Measurements from ENCODE around the gene KPNA1. TPM values are rescaled to one million over a fixed set of nuclear protein-coding genes. Genes with fewer than 3 reads are reported as not detected.
A peak's percentile ranks its signal among the peaks of the same experiment; 100 is the strongest.

KPNA1 gene
- total RNA-seq, 1 experiment from 2014 or later = 58.8 TPM

GRCh38 chr3:122394173-122394572 is 120.6 kb downstream of the KPNA1 start (continued):
- TF ChIP-seq IRF1 (CRISPR knock-in tag; IDR thresholded peaks at IDR 0.05) (no peak), ATF6 (CRISPR knock-in tag; IDR thresholded peaks at IDR 0.05) (no peak)

GRCh38 chr3:122392868-122393844 is 121.6 kb downstream of the KPNA1 start:
- H3K4me1 Mint-ChIP-seq = peaks cover 19% of the 10 kb centered on the region
- H3K9me3 Mint-ChIP-seq = no peaks in the 10 kb centered on the region
- no peak for TF ChIP-seq GRHL2 (CRISPR knock-in tag; IDR thresholded peaks at IDR 0.05; ENCODE audit: insufficient replicate concordance, severe bottlenecking)
- TF ChIP-seq CTCF (IDR thresholded peaks at IDR 0.05) = peak; percentile 50; the same call in 1 of the 2 replicates
- no peak for DNase-seq (ENCODE audit: low spot score)
- CTCF ChIA-PET = interaction anchor here (0.6 to 1.8 kb wide), 17 partner anchors 9 to 401 kb away, joined by 3 to 40 read pairs (median 4); partner anchors contain the start of genes FAM162A, HSPBAP1, MIX23 and PARP14
- H3K27ac Mint-ChIP-seq = no peak overlapping the region
- no peak; the same call in 1 of the 2 replicates for ATAC-seq
- POLR2A ChIA-PET = interaction anchor here (0.7 to 1.1 kb wide), 3 partner anchors 9 to 30 kb away, joined by 3 read pairs; partner anchors contain the start of genes FAM162A and WDR5B
- no peaks in the 10 kb centered on the region for H3K27me3 Mint-ChIP-seq (ENCODE audit: low read depth)
- H3K36me3 Mint-ChIP-seq = peaks cover 12% of the 10 kb centered on the region
- no peak overlapping the region for H3K4me3 Mint-ChIP-seq

- peaks cover 28% of the 10 kb centered on the region for H3K4me1 Mint-ChIP-seq
- ChIA-PET CTCF (interaction anchor here (0.7 to 1.0 kb wide), 2 partner anchors 8 to 100 kb away, joined by 3 read pairs; partner anchors contain the start of gene FAM162A), POLR2A (no interaction called here)
- peaks cover 25% of the 10 kb centered on the region for H3K36me3 Mint-ChIP-seq
- H3K27me3 Mint-ChIP-seq (ENCODE audit: low read depth) = no peaks in the 10 kb centered on the region
- TF ChIP-seq MYBL2 (CRISPR knock-in tag; IDR thresholded peaks at IDR 0.05) = no peak
- TF ChIP-seq NR1H2 (CRISPR knock-in tag; IDR thresholded peaks at IDR 0.05) = no peak
- TF ChIP-seq NR3C1 (CRISPR knock-in tag; conservative IDR thresholded peaks at IDR 0.05; ENCODE audit: low read depth) = no peak
- TF ChIP-seq USF2 (CRISPR knock-in tag; IDR thresholded peaks at IDR 0.05) = no peak
- TF ChIP-seq ZNF232 (CRISPR knock-in tag; IDR thresholded peaks at IDR 0.05) = no peak
- TF ChIP-seq PREB (CRISPR knock-in tag; IDR thresholded peaks at IDR 0.05; ENCODE audit: borderline replicate concordance) = no peak
- no peak for TF ChIP-seq NFE2L1 (CRISPR knock-in tag; IDR thresholded peaks at IDR 0.05)
- TF ChIP-seq FOXJ3 (CRISPR knock-in tag; IDR thresholded peaks at IDR 0.05; ENCODE audit: borderline replicate concordance) = no peak
- no peak for TF ChIP-seq ZSCAN18 (CRISPR knock-in tag; IDR thresholded peaks at IDR 0.05)
- no peak for TF ChIP-seq ZNF138 (CRISPR knock-in tag; conservative IDR thresholded peaks at IDR 0.05)
- no peak for TF ChIP-seq CBFB (CRISPR knock-in tag; IDR thresholded peaks at IDR 0.05; ENCODE audit: low read depth)
- TF ChIP-seq USF1 (CRISPR knock-in tag; IDR thresholded peaks at IDR 0.05) = no peak
- TF ChIP-seq ELF4 (CRISPR knock-in tag; IDR thresholded peaks at IDR 0.05; ENCODE audit: low read depth) = no peak
- no peak for TF ChIP-seq GABPB1 (CRISPR knock-in tag; IDR thresholded peaks at IDR 0.05)
- TF ChIP-seq TCF7 (CRISPR knock-in tag; IDR thresholded peaks at IDR 0.05; ENCODE audit: low read depth) = no peak
- no peak for TF ChIP-seq FOXP1 (CRISPR knock-in tag; IDR thresholded peaks at IDR 0.05; ENCODE audit: borderline replicate concordance)
- ATAC-seq (no peak), DNase-seq (ENCODE audit: low spot score) (no peak)
- H3K9me3 Mint-ChIP-seq = no peaks in the 10 kb centered on the region
- H3K27ac Mint-ChIP-seq = no peak overlapping the region
- no peak overlapping the region for H3K4me3 Mint-ChIP-seq
Measured at GRCh38 chr3:122391681-122392446, 122.9 kb downstream of the KPNA1 start.

Measured in WTC11 (cell line).